ENCODE measurements around the gene STRN3. TPM values are rescaled to one million over a fixed set of nuclear protein-coding genes. Genes with fewer than 3 reads are reported as not detected.

The STRN3 gene
- total RNA-seq, 1 experiment from 2014 or later: 52.1 TPM

DNA sequence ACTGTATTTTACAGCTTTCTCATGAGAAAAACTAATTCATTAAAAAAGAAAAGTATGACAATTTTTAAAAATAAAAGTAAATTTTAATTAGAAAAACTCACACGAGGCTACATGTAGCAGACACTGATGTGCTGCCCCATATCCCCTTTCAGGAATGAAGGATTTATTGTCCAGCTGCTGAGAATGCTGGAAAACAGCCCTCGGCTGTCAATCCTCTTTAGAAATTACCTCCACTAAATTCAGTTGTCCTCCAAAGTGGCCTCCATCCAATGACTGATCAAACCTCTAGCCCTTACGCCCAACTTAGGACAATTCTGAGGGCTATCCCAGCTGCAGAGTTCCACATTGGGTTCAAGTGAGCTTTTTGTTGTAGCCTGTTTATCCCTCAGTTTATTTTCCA lies 30.5 kb downstream of the STRN3 start:
- no peak overlapping the region for H3K56ac ChIP-seq (ENCODE audit: insufficient read length, low read depth, low read length)
- H2AFZ ChIP-seq (ENCODE audit: low read length): no peak overlapping the region
- Mint-ChIP-seq H3K36me3 (ENCODE audit: insufficient read depth in 1 of 3, low read depth in 3 of 3) (peaks cover 4 to 17% (median 12%) of the 10 kb centered on the region in 3 experiments; a peak in 5 of 7 replicates), H3K4me1 (peaks cover 53 to 66% of the 10 kb centered on the region in 2 experiments), H3K9me3 (peaks cover 8 to 12% of the 10 kb centered on the region in 2 experiments; a peak in 2 of 5 replicates), H3K27ac (peak overlapping the region in 2 of 3 experiments; percentile 16 to 27; a peak in 3 of 7 replicates), H3K27me3 (ENCODE audit: low read depth) (no peaks in the 10 kb centered on the region), H3K4me3 (peak overlapping the region in 1 of 2 experiments; percentile 41; a peak in 2 of 5 replicates)
- H2AK5ac ChIP-seq (ENCODE audit: insufficient read length, low read length): no peak overlapping the region
- no peak overlapping the region for H3K4me2 ChIP-seq (ENCODE audit: insufficient read depth, insufficient read length, low read length)
- no peaks in the 10 kb centered on the region for H3K23me2 ChIP-seq (ENCODE audit: insufficient read length, low read depth, low read length, poor library complexity, severe bottlenecking)
- no peak overlapping the region for H2BK20ac ChIP-seq (ENCODE audit: low read depth, low read length, poor library complexity, severe bottlenecking)
- H3K18ac ChIP-seq (ENCODE audit: insufficient read length, low read depth, low read length): no peak overlapping the region
- H2BK120ac ChIP-seq (ENCODE audit: low read depth, low read length, poor library complexity, severe bottlenecking): no peak overlapping the region
- no peak overlapping the region for H3K9ac ChIP-seq (ENCODE audit: extremely low read depth, insufficient read length, low read length)
- H4K20me1 ChIP-seq (ENCODE audit: control insufficient read depth, insufficient read depth, insufficient read length): no peaks in the 10 kb centered on the region
- H4K5ac ChIP-seq (ENCODE audit: insufficient read length, low read depth, low read length): no peak overlapping the region
- no peak overlapping the region for H2BK15ac ChIP-seq (ENCODE audit: low read depth, low read length)
- DNase-seq: no peak
- H3K4me1 ChIP-seq (ENCODE audit: insufficient read depth, low read length): peaks cover 7% of the 10 kb centered on the region
- H3K79me2 ChIP-seq (ENCODE audit: insufficient read depth, low read length): peaks cover 27% of the 10 kb centered on the region; the same call in 1 of the 2 replicates
- H2BK5ac ChIP-seq (ENCODE audit: insufficient read length, low read length): no peak overlapping the region
- H4K8ac ChIP-seq (replicated peaks; ENCODE audit: insufficient read length, low read depth, low read length): no peak overlapping the region
- TF ChIP-seq, protein P1, sequence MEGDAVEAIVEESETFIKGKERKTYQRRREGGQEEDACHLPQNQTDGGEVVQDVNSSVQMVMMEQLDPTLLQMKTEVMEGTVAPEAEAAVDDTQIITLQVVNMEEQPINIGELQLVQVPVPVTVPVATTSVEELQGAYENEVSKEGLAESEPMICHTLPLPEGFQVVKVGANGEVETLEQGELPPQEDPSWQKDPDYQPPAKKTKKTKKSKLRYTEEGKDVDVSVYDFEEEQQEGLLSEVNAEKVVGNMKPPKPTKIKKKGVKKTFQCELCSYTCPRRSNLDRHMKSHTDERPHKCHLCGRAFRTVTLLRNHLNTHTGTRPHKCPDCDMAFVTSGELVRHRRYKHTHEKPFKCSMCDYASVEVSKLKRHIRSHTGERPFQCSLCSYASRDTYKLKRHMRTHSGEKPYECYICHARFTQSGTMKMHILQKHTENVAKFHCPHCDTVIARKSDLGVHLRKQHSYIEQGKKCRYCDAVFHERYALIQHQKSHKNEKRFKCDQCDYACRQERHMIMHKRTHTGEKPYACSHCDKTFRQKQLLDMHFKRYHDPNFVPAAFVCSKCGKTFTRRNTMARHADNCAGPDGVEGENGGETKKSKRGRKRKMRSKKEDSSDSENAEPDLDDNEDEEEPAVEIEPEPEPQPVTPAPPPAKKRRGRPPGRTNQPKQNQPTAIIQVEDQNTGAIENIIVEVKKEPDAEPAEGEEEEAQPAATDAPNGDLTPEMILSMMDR (conservative IDR thresholded peaks at IDR 0.05): no peak
- H2BK12ac ChIP-seq (ENCODE audit: insufficient read length, low read depth, low read length): no peak overlapping the region
- no peak overlapping the region for H3T11ph ChIP-seq (ENCODE audit: low read length)
- H3K27ac ChIP-seq (ENCODE audit: insufficient read length, low read depth, low read length): no peak overlapping the region
- H3K14ac ChIP-seq (ENCODE audit: insufficient read depth, low read length): no peak overlapping the region
- no peak overlapping the region for H4K91ac ChIP-seq (ENCODE audit: insufficient read length, low read depth, low read length)
- H3K27me3 ChIP-seq (ENCODE audit: insufficient read depth, low read length): no peaks in the 10 kb centered on the region
- H3K4ac ChIP-seq (ENCODE audit: low read depth, low read length): no peak overlapping the region
- H3K79me1 ChIP-seq (ENCODE audit: insufficient read depth, low read depth, low read length, poor library complexity, severe bottlenecking): peaks cover 6% of the 10 kb centered on the region
- H3K9me3 ChIP-seq (ENCODE audit: control insufficient read depth, low read depth, low read length): no peaks in the 10 kb centered on the region
- H3K23ac ChIP-seq (ENCODE audit: insufficient read length, low read depth, low read length): no peak overlapping the region
- no CpG with 5 or more reads among the region's 3 CpGs for WGBS (ENCODE audit: extremely low coverage, insufficient read length, low lambda C conversion rate)

Measured in H9 (cell line).